ENCODE results near the gene XIRP2.
"Not testable (repeated sequence)": the region's sequence is repeated elsewhere in the genome, so short reads cannot be mapped to it uniquely, and the experiment has no call there.

Gene XIRP2

DNA sequence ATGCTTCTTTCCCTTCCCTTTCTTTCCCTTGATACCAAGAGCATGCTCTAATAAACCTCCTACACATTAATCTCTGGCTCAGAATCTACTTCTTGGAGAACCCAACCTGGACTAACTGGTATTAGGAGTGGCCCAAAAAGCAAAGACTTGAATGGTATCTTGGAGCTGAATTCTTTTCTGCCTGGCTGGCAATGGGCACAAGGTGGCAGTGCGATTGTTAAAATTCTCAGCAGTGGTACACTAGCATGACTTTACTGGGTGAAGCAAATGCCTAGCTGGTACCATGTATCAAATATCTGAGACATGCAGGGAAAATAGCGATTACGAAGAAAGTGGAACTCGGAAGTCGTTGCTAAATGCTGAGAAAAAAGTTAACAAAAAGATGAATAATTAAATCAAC is 376.1 kb downstream of the XIRP2 start:
- no peak for DNase-seq (ENCODE audit: low spot score)
- in situ Hi-C loops (cut with MboI; ENCODE audit: low sequenced_read_pairs, unreplicated experiment) = no loop called here
- TF ChIP-seq, protein P1, sequence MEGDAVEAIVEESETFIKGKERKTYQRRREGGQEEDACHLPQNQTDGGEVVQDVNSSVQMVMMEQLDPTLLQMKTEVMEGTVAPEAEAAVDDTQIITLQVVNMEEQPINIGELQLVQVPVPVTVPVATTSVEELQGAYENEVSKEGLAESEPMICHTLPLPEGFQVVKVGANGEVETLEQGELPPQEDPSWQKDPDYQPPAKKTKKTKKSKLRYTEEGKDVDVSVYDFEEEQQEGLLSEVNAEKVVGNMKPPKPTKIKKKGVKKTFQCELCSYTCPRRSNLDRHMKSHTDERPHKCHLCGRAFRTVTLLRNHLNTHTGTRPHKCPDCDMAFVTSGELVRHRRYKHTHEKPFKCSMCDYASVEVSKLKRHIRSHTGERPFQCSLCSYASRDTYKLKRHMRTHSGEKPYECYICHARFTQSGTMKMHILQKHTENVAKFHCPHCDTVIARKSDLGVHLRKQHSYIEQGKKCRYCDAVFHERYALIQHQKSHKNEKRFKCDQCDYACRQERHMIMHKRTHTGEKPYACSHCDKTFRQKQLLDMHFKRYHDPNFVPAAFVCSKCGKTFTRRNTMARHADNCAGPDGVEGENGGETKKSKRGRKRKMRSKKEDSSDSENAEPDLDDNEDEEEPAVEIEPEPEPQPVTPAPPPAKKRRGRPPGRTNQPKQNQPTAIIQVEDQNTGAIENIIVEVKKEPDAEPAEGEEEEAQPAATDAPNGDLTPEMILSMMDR (IDR thresholded peaks at IDR 0.05; ENCODE audit: borderline replicate concordance, control extremely low read depth, extremely low read depth, insufficient read depth, missing control alignments) = no peak

DNA sequence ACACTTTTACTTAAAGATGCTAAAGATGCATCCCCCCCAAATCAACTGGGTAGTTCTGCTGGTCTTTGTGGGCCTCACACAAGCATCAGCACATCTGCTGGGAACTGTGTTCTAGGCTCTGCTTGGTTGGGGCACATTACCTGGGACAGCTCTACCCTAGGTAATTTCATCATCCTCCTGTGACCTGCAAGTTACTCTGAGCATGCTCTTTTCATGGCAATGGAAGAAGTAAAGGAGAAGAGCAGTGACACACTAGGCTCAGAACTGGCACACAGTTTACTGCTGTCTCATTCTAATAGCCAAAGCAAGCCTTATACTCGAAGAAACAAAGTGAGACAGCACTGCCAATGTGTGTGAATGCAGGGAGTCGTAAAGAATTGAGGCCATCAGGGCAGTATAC is 376.7 kb downstream of the XIRP2 start:
- in situ Hi-C loops (cut with MboI; ENCODE audit: low sequenced_read_pairs, unreplicated experiment) = no loop called here
- DNase-seq (ENCODE audit: low spot score) = no peak
- TF ChIP-seq, protein P1 (IDR thresholded peaks at IDR 0.05; ENCODE audit: borderline replicate concordance, control extremely low read depth, extremely low read depth, insufficient read depth, missing control alignments) = no peak

DNA sequence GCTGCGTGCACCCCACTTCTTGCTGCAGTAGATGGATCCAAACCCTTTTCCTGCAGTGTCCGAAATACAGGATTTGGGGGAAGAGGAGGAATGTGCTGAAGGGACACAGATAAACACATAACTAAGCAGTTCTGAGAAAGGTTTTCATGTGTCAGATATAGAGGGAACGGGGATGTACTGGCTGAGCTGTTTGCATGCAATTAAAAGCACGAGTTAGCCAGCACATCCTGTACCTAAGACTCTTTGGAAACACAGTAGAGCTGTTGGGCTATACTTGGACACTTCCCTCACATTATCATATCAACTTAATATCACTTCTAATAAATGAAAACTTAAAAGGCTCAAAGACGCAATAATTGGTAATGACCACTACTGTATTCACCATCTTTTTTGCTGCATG is 377.4 kb downstream of the XIRP2 start:
- no peak for DNase-seq (ENCODE audit: low spot score)
- in situ Hi-C loops (cut with MboI; ENCODE audit: low sequenced_read_pairs, unreplicated experiment) = no loop called here

DNA sequence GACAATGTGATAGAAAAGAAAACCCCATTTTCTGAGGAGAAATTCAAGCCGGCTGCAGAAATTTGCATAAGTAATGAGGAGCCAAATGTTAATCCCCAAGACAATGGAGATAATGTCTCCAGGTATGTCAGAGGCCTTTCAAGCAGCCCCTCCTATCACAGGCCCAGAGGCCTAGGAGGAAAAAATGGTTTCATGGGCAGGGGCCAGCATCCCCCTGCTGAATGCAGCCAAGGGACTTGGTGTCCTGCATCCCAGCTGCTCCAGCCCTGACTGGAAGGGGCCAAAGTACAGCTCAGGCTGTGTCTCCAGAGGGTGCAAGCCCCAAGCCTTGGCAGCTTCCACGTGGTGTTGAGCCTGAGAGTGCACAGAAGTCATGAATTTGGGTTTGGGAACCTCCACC is 380.0 kb downstream of the XIRP2 start:
- DNase-seq (ENCODE audit: low spot score); in situ Hi-C loops (cut with MboI; ENCODE audit: low sequenced_read_pairs, unreplicated experiment): not testable (repeated sequence)

More for the DNA sequence above, 377.4 kb downstream of the XIRP2 start:
- TF ChIP-seq, protein P1 (IDR thresholded peaks at IDR 0.05; ENCODE audit: borderline replicate concordance, control extremely low read depth, extremely low read depth, insufficient read depth, missing control alignments) = no peak

DNA sequence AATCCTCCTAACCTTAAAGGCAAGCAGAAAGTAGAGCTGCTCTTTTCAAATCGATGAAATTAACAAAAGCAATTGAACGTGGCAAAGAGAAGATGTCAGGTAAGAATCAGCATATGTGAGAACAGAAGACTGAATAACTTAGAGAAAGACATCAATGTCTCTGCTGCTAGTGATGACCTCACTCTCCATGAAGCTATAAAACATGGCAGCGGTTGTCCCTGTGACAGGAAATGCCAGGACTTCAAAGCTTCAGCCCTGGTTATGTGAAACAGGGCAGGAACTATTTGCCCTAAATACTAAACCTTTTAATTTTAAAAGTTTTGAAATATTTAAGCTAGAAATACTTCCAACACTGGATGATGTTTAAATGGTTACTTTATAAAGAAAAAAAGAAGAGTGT is 383.7 kb downstream of the XIRP2 start:
- DNase-seq (ENCODE audit: low spot score) = no peak

DNA sequence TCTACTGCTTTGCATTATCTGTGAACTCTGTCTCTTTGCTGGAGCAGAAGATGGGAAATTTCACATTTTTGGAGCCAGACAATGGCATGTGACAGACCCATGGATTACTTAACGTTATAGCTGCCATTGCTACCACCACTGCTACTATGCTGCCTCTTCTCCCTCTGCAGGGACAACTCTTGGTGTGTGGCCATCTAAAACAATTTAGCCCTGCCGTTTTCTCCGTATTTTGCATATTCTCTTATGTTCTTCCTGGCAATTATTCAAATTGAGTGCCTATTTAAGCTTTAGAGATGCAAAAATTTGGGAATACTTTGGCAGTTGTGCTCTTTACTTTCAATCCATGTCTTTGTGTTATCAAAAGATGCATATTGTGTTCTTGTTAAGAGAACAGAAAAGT is 386.8 kb downstream of the XIRP2 start:
- no peak for DNase-seq (ENCODE audit: low spot score)
- TF ChIP-seq, protein P1 (IDR thresholded peaks at IDR 0.05; ENCODE audit: borderline replicate concordance, control extremely low read depth, extremely low read depth, insufficient read depth, missing control alignments) = no peak
- in situ Hi-C loops (cut with MboI; ENCODE audit: low sequenced_read_pairs, unreplicated experiment) = no loop called here

More for the DNA sequence above, 383.7 kb downstream of the XIRP2 start:
- TF ChIP-seq, protein P1 (IDR thresholded peaks at IDR 0.05; ENCODE audit: borderline replicate concordance, control extremely low read depth, extremely low read depth, insufficient read depth, missing control alignments) = no peak
- in situ Hi-C loops (cut with MboI; ENCODE audit: low sequenced_read_pairs, unreplicated experiment) = no loop called here

DNA sequence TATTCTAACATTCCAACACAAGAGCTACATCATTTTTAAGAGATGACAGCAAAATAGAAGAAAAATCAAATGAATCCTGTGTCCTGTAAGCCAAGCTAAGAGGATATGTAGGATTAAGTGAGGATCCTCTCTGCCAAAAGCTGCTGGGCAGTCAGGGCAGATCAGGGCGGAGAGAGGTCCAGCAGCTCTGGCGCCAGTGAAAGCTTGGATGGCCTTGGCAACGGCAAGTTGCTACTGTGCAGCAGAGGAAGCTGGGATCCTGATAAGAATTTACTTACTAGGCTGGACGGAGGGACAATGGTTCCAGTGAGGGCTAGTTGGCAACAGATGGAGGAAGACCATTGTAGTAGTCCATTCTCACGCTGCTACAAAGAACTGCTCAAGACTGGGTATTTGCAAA is 391.5 kb downstream of the XIRP2 start:
- TF ChIP-seq, protein P1 (IDR thresholded peaks at IDR 0.05; ENCODE audit: borderline replicate concordance, control extremely low read depth, extremely low read depth, insufficient read depth, missing control alignments) = no peak
- in situ Hi-C loops (cut with MboI; ENCODE audit: low sequenced_read_pairs, unreplicated experiment) = no loop called here
- DNase-seq (ENCODE audit: low spot score) = no peak

All from GM13976 (cell line).